GM12865 (cell line): Measurements from ENCODE around the gene MTHFS.

ENCODE experiments used
- DNase-seq: peaks from one replicate; pipeline ENCODE4 v3.0.0; 2010; ENCODE audit warnings: low read depth
- H3K4me3 ChIP-seq: 2 replicates; pipeline ENCODE4 v1.5.1; 2011; ENCODE audit warnings: mild to moderate bottlenecking, low read depth, low read length, control low read depth
- CTCF ChIP-seq: IDR thresholded peaks from 2 replicates; pipeline ENCODE4 v1.5.1; 2011; ENCODE audit warnings: low read length, control low read depth, low read depth, inconsistent platforms; ENCODE audit not compliant: insufficient read depth; ENCODE audit errors: missing control alignments

Gene MTHFS

DNA sequence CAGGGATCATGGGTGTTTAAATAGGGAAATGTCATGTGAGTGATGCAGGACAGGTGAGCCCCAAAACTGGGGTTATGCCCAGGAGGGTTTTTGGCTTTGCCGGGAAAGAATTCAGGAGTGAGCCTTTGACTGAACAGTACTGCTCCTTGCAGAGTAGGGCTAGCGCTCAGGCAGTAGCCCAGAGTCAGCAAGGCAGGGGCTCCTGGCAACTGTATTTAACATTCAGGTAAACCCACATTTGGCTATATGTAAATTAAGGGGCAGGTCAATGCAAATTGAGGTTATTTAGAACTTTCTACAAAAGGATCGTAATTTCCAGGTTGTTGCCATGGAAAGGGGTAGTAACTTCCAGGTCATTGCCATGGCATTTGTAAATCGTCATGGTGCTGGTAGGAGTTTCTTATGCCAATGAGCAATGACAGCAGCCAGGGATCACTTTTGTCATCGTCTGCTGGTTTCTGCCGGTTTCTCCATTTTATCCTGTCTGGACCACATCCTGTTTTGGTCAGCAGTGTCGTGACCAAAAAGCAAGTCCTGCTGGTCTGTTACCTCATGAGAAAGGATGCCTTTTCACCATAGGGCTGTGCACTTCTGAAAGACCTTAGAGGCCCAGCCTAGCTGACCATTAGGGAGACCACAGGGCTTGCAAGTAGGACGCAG, 24.3 kb downstream of the MTHFS start:
- peak; percentile 44 for DNase-seq
- H3K4me3 ChIP-seq = no peak overlapping the region
- no peak for TF ChIP-seq CTCF

DNA sequence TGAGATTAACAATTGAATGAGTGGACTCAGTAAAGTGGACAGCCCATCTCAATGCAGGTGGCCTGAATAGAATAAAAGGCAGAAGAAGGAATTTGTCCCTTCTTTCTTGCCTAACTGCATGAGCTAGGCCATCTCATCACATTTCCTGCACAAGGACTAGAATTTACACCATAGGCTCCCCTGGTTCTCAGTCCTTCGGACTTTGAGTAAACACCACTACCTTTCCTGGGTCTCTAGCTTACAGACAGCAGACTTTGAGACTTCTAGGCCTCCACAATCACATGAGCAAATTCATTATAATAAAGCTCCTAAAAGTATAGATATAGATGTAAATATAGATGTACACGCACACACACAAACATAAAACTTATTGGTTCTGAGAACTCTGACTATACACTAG, 28.3 kb downstream of the MTHFS start:
- no peak for TF ChIP-seq CTCF
- H3K4me3 ChIP-seq = no peak overlapping the region
- DNase-seq = no peak

GRCh38 chr15:79863886-79864285, 32.9 kb downstream of the MTHFS start:
- H3K4me3 ChIP-seq = no peak overlapping the region
- no peak for TF ChIP-seq CTCF
- DNase-seq = no peak

GRCh38 chr15:79862191-79862590, 34.6 kb downstream of the MTHFS start:
- DNase-seq = no peak
- no peak for TF ChIP-seq CTCF

DNA sequence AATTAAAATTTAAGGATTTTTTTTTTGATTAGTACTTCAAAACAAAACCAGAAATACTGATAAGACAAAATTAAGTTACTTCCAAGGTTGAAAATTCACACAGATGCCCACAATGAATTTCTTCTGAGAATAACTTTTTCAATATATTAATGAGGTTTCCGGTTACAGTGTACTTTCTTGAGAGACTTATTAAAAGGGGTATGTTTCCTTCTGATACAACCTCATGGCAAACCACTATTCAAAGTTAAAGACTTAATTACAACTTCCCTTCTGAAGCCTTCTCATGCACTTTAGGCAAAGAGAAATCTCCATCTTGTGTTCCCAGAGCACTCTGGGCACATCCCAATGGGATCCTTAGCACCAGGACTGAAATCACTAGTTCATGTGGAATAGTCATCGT, 36.2 kb downstream of the MTHFS start:
- H3K4me3 ChIP-seq = no peak overlapping the region
- DNase-seq = no peak
- no peak for TF ChIP-seq CTCF

More at GRCh38 chr15:79862191-79862590, 34.6 kb downstream of the MTHFS start:
- no peak overlapping the region for H3K4me3 ChIP-seq

DNA sequence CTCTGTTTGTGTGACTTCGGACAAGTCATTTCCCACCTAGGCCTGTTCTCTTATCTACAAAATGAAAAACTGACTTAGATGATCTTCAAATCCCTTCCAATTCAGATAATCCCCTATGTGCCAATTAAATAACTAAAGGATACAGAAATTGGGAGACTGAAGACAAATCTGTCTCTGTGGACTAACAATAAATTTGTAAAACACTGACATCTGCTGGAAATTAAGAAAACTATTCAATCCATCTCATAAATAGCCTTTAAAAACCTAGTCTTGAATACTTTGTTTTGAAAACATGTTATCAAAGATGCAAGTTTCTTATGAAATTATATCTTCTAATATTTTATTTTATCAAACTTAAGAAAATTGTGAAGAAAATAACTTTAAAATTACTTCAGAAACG, 38.3 kb downstream of the MTHFS start:
- no peak overlapping the region for H3K4me3 ChIP-seq
- TF ChIP-seq CTCF = no peak
- no peak for DNase-seq

DNA sequence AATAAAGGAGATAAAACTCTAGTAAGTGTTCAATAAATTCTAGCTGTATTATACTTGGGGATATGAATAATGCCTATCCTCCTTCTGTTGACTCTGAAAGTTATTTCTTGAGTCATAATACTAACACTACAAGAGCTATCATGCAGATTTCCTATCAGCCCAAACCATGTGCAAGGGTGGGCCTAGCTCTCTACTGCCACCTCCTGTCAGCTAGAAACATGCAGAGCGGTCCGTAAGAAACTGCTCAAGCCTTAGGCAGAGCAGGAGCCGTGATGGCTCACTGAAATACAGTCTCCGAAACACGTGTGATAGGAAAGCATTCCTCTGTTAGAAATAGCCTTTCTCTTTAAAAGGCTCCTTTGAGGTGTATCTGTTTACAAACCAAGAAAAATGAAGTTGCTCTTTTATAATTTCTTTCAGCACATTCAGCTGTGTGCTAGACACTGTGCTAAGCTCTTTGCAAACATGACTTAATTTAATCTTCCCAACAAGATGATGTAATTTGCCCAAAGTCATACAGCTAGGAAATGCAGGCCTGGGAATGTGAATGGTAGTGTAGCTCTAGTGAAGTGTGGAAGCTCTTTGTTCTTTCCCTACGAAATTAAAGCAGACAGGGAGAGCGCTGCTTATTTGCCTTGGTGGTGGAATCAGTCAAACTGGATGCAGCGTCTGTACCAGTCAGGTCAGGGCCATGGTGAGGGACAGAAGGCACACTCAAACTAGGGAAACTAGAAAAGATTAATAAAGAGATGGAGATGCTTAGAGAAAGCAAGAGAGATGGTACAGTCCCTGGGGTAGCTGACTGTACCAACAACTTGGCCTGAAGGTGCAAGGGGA, 43.1 kb downstream of the MTHFS start:
- H3K4me3 ChIP-seq = no peak overlapping the region
- DNase-seq = peak; percentile 86
- peak; percentile 97 for TF ChIP-seq CTCF
